ENCODE data around the gene PPP1R16B. TPM values are rescaled to one million over a fixed set of nuclear protein-coding genes. Genes with fewer than 3 reads are reported as not detected.

PPP1R16B gene
- polyA plus RNA-seq, 6 donors from 2014 or later, result 22.1 to 54.6 (median 38.4) TPM

DNA sequence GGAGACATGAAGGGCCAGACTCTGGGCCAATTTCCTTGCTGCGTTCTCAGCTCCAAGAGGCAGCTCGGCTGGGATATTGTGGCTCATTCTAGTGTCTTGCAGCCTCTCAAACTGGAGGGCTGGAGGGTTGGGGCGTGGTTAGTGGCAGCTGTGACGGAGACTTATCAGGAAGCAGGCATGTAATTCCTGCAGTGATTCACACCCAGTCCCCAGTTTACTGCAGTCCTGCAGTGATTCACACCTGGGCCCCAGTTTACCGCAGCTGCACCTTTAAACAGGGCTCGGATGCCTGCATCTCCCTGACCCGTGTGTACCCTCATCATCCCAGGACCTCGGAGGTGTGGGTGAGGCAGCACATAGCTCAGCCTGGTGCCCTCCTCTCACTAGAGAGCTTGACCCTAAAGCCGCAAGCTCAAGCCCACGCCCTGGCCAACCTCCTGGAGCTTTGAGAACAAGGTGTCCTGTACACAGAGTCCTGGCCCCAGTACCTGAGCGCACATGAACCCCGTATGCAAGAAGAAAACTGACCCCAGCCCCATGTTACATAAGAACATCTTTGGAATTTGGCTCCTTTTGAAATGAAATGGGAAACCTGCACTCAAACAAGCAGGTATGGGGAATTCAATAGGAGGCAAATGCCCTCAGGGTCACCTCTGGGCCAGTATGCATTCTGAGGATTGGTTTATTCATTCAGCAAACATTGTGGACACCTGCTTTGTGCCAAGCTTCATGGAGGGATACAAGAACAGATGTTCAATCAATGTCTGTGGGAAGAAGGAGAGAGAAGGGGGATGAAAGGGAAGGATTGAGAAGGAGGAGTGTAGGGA is 65.4 kb downstream of the PPP1R16B start:
- H3K27me3 Mint-ChIP-seq, result no peaks in the 10 kb centered on the region
- DNase-seq, result no peak
- no peak for ATAC-seq (ENCODE audit: low read depth in 2 of 2)
- peak overlapping the region; percentile 92 to 100 (median 96) for H3K27ac Mint-ChIP-seq
- peak overlapping the region in 6 of 8 donors; percentile 38 to 88 (median 66) for H3K4me3 Mint-ChIP-seq
- H3K36me3 Mint-ChIP-seq, result no peaks in the 10 kb centered on the region
- no peaks in the 10 kb centered on the region for H3K9me3 Mint-ChIP-seq
- peaks cover 64 to 93% (median 83%) of the 10 kb centered on the region in 3 donors for H3K4me1 Mint-ChIP-seq

DNA sequence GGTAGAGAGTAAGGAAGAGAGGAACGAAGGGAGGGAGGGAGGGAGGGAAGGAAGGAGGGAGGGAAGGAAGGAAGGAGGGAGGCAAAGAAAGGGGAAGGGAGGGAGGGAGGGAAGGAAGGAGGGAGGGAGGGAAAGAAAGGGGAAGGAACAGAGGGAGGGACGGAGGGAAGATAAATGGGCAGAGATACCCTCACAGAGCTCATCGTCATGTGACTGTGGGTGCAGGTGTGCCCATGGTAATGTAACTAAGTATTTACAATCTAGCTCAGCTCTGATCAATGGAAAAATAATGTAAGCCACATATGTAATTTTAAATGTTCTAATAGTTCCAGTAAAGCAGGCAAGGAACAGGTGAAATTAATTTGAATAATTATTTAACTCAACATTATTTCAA is 66.1 kb downstream of the PPP1R16B start:
- DNase-seq (no peak), ATAC-seq (ENCODE audit: low read depth in 2 of 2) (no peak)
- Mint-ChIP-seq H3K4me1 (peaks cover 66 to 94% (median 88%) of the 10 kb centered on the region in 3 donors), H3K27ac (peak overlapping the region; percentile 85 to 100 (median 96)), H3K4me3 (peak overlapping the region in 3 of 8 donors; percentile 62 to 88 (median 70)), H3K36me3 (no peaks in the 10 kb centered on the region), H3K9me3 (no peaks in the 10 kb centered on the region), H3K27me3 (no peaks in the 10 kb centered on the region)

- Mint-ChIP-seq H3K27ac (peak overlapping the region; percentile 99 to 100 (median 100)), H3K4me3 (peak overlapping the region; percentile 65 to 94 (median 84)), H3K36me3 (no peaks in the 10 kb centered on the region), H3K9me3 (no peaks in the 10 kb centered on the region), H3K27me3 (no peaks in the 10 kb centered on the region), H3K4me1 (peaks cover 67 to 94% (median 88%) of the 10 kb centered on the region in 3 donors)
- ATAC-seq (ENCODE audit: low read depth in 2 of 2), result no peak
- DNase-seq, result no peak
Observed at GRCh38 chr20:38872036-38872435, 66.5 kb downstream of the PPP1R16B start.

GRCh38 chr20:38872491-38873049 is 67.1 kb downstream of the PPP1R16B start:
- Mint-ChIP-seq H3K36me3 (no peaks in the 10 kb centered on the region), H3K4me1 (peaks cover 69 to 94% (median 90%) of the 10 kb centered on the region in 3 donors), H3K9me3 (no peaks in the 10 kb centered on the region), H3K27me3 (no peaks in the 10 kb centered on the region), H3K27ac (peak overlapping the region; percentile 99 to 100 (median 100)), H3K4me3 (peak overlapping the region; percentile 65 to 97 (median 88))
- DNase-seq (no peak), ATAC-seq (ENCODE audit: low read depth in 2 of 2) (no peak)

- Mint-ChIP-seq H3K4me1 (peaks cover 73 to 94% (median 90%) of the 10 kb centered on the region in 3 donors), H3K9me3 (no peaks in the 10 kb centered on the region), H3K36me3 (no peaks in the 10 kb centered on the region), H3K27me3 (no peaks in the 10 kb centered on the region), H3K4me3 (peak overlapping the region; percentile 65 to 97 (median 88)), H3K27ac (peak overlapping the region; percentile 99 to 100 (median 100))
- peak; percentile 54 to 61 for ATAC-seq (ENCODE audit: low read depth in 2 of 2)
- peak; percentile 83 for DNase-seq
Observed at GRCh38 chr20:38873050-38873581, 67.6 kb downstream of the PPP1R16B start.

GRCh38 chr20:38874460-38875174 is 69.1 kb downstream of the PPP1R16B start:
- no peaks in the 10 kb centered on the region for H3K36me3 Mint-ChIP-seq
- H3K27ac Mint-ChIP-seq, result peak overlapping the region; percentile 99 to 100 (median 100)
- peak overlapping the region; percentile 76 to 97 (median 92) for H3K4me3 Mint-ChIP-seq
- ATAC-seq (ENCODE audit: low read depth in 2 of 2) (peak in 1 of 2 donors; percentile 7), DNase-seq (no peak)
- H3K27me3 Mint-ChIP-seq, result no peaks in the 10 kb centered on the region
- H3K4me1 Mint-ChIP-seq, result peaks cover 84 to 97% (median 96%) of the 10 kb centered on the region in 3 donors
- no peaks in the 10 kb centered on the region for H3K9me3 Mint-ChIP-seq

DNA sequence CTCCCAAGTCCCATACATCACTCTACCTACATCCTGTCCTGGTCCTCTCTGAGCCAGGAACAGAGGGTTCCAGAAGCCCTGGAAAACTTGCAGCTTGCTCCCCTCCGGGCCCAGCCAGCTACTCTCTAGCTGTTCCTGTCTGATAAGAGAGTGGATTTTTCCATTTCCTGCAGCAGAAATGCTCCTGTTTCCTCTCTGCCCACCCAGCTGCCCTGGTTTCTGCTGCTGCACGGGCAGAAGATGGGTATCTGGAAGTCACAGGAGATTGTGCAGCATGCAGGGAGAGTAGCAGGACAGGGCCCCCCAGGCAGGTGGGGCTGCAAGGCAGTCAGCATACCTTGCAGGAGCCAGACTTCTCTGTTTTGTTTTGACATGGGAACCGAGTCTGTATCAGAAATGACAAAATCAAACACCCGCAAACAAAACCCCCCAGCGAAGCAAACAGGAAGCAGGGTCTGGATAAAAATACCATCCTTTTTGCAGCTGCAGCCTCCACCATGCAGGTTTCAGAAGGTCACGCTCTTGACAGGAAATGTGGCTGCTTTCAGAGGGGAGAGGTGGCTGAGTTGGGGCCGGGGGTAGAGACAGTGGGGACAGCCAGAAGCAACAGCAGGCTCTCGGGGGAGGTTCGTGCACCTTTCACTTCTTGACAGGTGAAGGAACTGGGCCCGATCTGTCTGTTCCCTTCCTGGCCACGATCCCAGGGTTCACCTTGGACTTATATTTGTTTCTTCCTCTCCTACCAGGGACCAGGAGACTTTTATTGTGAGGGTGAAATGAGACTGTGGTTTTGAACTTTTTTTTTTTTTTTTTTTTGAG is 69.9 kb downstream of the PPP1R16B start:
- peak; percentile 76 to 78 for ATAC-seq (ENCODE audit: low read depth in 2 of 2)
- peak; percentile 93 for DNase-seq
- H3K4me1 Mint-ChIP-seq, result peaks cover 86 to 98% (median 98%) of the 10 kb centered on the region in 3 donors
- peak overlapping the region; percentile 99 to 100 (median 100) for H3K27ac Mint-ChIP-seq
- no peaks in the 10 kb centered on the region for H3K9me3 Mint-ChIP-seq
- no peaks in the 10 kb centered on the region for H3K36me3 Mint-ChIP-seq
- peak overlapping the region; percentile 76 to 97 (median 92) for H3K4me3 Mint-ChIP-seq
- H3K27me3 Mint-ChIP-seq, result no peaks in the 10 kb centered on the region

GRCh38 chr20:38877483-38877882 is 72.0 kb downstream of the PPP1R16B start:
- H3K4me3 Mint-ChIP-seq, result peak overlapping the region in 7 of 8 donors; percentile 3 to 91 (median 53)
- no peaks in the 10 kb centered on the region for H3K27me3 Mint-ChIP-seq
- H3K9me3 Mint-ChIP-seq, result no peaks in the 10 kb centered on the region
- peaks cover 88 to 100% (median 100%) of the 10 kb centered on the region in 3 donors for H3K4me1 Mint-ChIP-seq
- DNase-seq (no peak), ATAC-seq (ENCODE audit: low read depth in 2 of 2) (no peak)
- peak overlapping the region; percentile 86 to 100 (median 100) for H3K27ac Mint-ChIP-seq
- no peaks in the 10 kb centered on the region for H3K36me3 Mint-ChIP-seq

DNA sequence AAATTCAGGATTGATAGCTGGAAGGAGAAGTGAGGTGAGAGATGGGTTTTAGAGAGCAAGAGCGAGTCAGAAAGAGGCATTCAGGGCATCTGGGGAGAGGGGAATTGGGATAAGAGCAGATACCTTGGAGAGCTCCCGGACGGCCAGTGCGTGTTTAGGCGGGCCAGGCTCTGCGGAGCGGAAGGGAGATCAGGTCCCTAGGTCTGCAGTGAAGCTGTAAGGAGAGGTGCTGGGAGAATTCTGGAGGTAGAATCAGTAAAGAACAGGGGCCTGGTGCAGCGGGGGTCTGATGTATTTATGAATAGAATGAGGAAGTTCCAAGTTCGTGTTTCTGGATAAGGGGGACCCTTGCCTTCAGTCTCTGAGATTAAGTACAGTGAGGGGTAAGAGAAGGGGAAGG is 73.4 kb downstream of the PPP1R16B start:
- H3K4me1 Mint-ChIP-seq, result peaks cover 89 to 100% (median 97%) of the 10 kb centered on the region in 3 donors
- DNase-seq, result peak; percentile 36
- no peaks in the 10 kb centered on the region for H3K36me3 Mint-ChIP-seq
- no peak for ATAC-seq (ENCODE audit: low read depth in 2 of 2)
- H3K27me3 Mint-ChIP-seq, result no peaks in the 10 kb centered on the region
- H3K4me3 Mint-ChIP-seq, result peak overlapping the region; percentile 3 to 88 (median 66)
- peak overlapping the region; percentile 86 to 100 (median 98) for H3K27ac Mint-ChIP-seq
- H3K9me3 Mint-ChIP-seq, result no peaks in the 10 kb centered on the region

GRCh38 chr20:38880952-38881735 is 75.6 kb downstream of the PPP1R16B start:
- DNase-seq, result no peak

GRCh38 chr20:38881806-38882440 is 76.4 kb downstream of the PPP1R16B start:
- Mint-ChIP-seq H3K4me1 (peaks cover 78 to 97% (median 92%) of the 10 kb centered on the region in 3 donors), H3K27ac (peak overlapping the region; percentile 88 to 100 (median 96))
- ATAC-seq (ENCODE audit: low read depth in 2 of 2), result no peak

More at GRCh38 chr20:38880952-38881735, 75.6 kb downstream of the PPP1R16B start:
- peak; percentile 12 to 18 for ATAC-seq (ENCODE audit: low read depth in 2 of 2)
- H3K36me3 Mint-ChIP-seq, result no peaks in the 10 kb centered on the region
- H3K27ac Mint-ChIP-seq, result peak overlapping the region; percentile 91 to 100 (median 98)
- H3K27me3 Mint-ChIP-seq, result no peaks in the 10 kb centered on the region
- no peaks in the 10 kb centered on the region for H3K9me3 Mint-ChIP-seq
- H3K4me3 Mint-ChIP-seq, result peak overlapping the region; percentile 45 to 88 (median 80)
- peaks cover 81 to 97% (median 92%) of the 10 kb centered on the region in 3 donors for H3K4me1 Mint-ChIP-seq

More at GRCh38 chr20:38881806-38882440, 76.4 kb downstream of the PPP1R16B start:
- H3K27me3 Mint-ChIP-seq, result no peaks in the 10 kb centered on the region
- no peak for DNase-seq
- H3K9me3 Mint-ChIP-seq, result no peaks in the 10 kb centered on the region
- no peaks in the 10 kb centered on the region for H3K36me3 Mint-ChIP-seq
- H3K4me3 Mint-ChIP-seq, result peak overlapping the region; percentile 24 to 88 (median 80)
